ENCODE results near the gene MIDN.

MIDN gene

DNA sequence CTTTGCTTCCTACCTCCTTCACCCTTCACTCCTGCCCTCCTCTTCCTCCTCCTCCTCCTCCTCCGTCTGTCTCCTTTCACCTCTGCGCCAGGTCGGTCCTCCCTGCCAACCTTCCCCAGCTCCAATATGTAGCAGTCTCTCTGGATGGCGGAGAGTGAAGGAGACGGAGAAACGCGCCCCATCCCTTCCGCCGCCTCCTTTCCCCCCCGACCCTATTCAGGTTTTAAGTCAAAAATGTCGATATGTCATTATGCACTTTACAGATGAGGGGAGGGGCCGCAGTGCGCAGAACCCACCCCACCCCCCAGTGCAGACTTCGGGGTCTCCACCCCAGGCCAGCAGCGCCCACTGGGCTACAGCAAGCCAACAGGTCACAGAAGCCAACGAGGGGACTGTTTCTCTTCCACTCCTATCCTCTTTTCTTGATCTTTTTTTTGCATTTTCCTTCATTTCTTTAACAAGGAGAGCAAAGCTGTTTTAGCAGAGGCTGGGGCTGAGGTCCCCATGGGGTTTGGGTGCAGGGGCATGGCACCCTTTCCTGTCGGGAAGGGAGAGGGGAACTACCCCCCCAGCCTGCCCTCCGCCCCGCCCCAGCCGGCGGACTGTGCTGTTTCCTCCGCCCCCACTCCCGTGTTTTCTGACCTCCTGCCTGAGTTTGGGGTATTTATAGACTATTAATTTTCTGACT is 9.2 kb downstream of the MIDN start:
- in situ Hi-C loops (cut with MboI; ENCODE audit: low sequenced_read_pairs): no loop called here

DNA sequence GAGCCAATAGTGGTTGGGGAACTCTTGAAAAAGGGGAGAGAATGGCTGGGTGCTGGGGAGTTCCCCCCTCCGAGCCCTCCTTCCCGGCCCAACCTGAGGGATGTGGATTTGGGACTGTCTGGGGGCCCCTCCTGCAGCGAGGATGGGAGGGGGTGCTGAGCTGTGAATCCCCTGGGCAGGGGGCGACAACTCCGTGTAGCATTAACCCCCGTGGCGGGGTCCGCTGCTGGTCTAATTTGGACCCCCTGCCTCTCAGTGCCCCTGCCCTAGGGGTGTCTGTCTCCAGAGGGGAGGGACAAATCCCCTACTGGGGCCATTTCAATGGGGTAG is 9.7 kb downstream of the MIDN start:
- in situ Hi-C loops (cut with MboI; ENCODE audit: low sequenced_read_pairs): no loop called here

DNA sequence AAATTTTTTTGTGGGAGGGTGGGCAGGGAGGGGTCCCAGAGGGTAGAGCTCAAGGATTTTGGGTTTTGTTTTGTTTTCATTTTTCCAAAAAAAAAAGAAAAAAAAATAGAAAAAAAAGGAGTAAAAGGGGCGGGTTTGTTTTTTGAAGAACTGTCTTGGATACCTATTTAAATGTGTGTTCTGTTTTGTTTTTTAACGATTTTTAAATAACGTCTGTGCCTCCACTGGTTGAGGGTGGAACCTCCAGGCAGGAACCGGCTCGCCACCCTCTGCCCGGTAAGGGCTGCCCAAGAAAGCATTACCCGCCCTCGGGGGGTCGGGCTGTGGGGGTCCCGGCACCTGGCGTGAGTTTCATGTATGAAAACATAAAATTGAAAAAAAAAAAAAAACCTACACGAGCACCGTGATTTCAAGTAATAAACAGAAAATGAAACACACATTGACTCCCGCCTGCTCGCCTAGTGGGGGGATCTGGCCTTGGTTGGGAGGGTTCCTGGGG is 10.4 kb downstream of the MIDN start:
- in situ Hi-C loops (cut with MboI; ENCODE audit: low sequenced_read_pairs): no loop called here

DNA sequence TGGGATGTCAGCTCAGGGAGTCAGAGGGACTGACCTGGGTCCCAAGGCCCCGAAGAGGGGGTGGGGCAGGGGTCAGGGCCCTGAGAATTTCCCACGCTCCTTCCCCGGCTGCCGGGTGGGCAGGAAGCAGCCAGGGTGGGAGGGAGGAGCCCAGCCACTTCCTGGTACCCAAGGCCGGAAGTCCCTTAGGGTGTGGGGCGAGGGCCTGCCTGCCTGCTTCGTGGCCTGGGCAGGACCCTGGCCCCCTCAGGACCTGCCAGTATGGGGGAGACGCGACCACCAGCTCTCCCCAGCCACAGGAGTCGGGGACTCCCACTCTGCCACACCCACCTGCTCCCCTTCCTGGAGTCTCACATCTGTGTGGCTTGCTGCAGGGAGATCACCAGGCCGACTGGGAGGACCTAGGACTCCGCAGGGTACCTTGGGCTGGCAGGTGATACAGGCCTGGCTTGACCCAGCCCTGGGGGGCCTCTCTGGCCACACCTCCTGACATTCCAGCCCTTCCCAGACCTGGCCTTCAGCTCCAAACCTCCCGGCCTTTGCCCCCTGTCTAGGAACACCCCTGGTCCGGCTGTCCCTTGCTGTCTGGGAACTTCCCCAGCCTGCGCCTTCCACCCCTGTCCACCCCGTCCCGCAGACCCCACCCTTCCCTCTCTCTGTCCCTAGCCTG is 11.0 kb downstream of the MIDN start:
- in situ Hi-C loops (cut with MboI; ENCODE audit: low sequenced_read_pairs): no loop called here

DNA sequence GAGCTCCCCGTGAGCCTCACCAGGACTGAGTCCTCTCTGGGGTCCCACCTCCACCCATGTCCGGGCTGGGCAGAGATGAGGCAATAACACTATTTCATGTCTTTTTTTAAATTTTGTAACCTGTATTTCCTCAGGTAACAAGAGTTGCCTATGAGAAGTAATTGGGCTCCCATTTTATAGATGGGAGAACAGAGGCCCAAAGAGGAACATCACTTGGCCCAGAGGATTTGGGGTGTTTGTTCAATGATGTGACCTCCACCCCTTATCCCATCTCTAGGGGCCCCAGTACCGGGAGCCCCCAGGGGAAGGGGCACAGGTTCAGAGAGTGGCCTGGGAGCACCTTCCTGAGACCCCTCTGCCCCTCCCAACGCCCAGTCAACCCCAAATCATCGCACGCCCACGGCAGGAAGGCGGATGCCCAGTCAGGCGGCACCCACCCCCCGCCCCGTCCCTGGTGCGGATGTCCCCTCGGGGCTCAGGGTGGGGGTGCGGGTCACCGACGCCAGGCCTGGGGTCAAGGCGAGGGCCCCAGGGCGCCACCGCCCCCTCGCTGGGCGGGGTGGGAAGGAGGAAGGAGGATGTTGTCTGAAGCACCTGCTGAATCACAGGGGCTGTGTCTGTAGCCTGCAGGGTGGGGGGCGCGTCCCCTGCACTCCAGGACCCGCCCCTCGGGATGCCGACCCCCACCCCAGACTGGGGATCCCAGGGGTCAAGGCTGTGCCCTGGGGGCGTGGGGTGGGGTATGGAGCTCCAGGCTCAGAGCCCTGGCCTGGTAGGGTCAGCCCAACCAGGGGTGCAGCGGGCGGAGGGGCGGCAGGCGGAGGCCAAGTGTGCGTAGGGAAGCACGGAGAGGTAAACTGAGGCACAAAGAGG is 11.7 kb downstream of the MIDN start:
- in situ Hi-C loops (cut with MboI; ENCODE audit: low sequenced_read_pairs): no loop called here

DNA sequence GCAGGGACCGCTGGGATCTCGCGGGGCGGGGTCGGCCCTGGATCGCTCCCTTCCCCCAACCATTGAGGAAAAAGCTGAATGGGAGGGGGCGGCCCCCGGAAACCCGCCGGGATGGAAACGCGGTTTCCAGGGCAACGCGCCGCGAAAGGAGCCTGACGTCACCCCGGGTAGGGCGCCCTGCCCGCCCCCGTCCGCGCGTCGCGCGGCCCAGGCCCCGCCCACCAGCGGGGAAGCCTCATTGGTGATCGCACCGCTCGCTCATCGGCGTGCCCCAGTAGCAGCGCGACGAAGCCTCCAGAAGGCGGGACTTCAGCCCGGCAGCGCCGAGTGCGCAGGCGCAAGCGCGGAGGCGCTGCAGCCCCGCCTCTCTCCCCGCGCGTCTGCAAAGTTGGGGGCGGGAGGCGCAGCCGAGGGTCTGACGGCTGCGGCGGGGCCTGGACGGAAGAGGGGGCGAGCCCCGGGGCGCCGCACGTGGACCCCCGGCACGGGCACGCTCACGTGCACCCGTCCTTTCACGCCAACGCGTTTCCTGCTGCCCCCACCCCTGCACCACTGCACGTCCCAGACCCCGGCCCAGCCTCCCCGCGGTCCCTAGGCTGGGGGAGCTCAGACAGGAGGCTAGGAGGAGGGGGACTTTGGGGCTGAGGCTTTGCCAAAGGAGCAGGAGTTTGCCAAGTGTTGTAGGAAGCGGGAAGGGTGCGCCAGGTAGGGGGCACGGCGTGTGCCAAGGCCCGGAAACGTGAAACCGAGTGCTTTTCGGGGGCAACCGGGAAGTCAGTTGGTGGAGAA is 12.6 kb downstream of the MIDN start:
- in situ Hi-C loops (cut with MboI; ENCODE audit: low sequenced_read_pairs): no loop called here

DNA sequence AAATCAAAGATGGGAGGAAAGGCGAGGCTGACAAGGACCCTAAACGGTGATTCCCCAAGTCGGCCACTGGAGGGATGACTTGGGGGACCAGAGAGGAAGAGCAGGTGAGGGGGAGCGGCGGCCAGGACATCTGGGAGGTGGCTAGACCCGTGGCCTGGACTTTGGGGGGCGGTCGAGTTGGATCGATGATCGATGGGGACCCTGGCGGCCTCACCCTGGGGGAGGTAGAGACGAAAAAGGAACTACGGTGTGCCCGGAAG is 13.1 kb downstream of the MIDN start:
- in situ Hi-C loops (cut with MboI; ENCODE audit: low sequenced_read_pairs): no loop called here

DNA sequence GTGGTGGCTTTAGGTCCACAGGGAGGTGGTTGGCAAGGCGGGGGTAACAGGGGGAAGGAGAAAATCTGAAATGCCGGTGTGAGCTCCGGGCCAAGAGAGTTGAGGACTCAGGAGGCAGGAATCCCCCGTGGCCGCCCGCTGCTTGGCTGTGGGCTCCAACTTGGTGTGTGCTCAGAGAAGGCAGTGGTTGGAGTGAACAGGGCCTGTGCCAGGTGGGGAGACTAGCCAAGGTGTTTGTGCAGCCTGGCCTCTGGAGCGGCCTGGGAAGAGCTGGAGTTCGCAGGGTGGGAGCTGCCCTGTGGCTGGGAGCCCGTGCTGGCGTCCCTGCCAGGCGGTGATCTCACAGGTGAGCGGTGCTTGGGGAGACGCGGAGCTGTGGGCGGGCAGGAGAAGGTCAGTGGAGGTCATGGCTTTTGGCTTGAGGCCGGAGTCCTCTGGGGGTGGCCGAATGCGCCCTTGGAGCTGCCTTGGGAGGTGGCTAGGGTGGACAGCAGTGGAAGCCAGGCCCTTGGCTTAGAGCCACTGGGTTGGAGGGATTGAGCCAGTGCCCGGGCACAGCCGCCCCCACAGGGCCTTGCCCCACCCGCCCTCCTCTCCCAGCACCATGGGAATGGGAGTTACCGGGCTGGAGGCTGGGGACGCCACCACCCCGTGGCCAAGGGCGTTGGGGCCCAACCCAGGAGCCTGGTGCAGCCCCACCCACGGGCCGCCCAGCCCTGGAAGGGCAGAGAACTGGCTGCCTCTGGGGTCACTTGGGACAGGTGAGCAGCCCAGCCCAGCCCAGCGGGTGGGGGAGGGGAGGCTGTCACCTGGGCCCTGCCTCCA is 13.6 kb downstream of the MIDN start:
- in situ Hi-C loops (cut with MboI; ENCODE audit: low sequenced_read_pairs): no loop called here

DNA sequence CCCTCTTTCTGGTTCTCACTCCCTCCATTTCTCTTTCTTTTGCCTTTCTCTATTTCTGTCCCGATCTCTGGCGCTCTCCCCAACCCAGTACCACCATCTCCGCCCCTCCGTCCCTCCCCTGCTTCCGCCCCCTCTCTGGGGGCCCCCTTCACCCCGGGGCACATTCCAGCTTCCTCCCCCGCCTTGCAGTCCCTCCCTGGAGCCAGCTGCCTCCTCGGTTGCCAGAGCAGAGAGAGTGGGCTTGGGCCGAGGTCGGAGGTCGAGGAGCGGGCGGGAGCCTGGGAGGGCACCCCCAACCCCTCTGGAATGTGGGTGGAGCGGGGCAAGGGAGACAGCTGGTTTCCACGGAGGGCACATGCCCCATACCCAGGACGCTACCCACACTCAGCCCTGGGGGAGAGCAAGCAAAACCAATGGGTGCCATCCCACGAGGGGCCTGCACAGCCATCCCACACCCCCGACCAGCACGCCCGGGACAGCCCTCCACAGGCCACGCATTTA is 14.3 kb downstream of the MIDN start:
- in situ Hi-C loops (cut with MboI; ENCODE audit: low sequenced_read_pairs): no loop called here

DNA sequence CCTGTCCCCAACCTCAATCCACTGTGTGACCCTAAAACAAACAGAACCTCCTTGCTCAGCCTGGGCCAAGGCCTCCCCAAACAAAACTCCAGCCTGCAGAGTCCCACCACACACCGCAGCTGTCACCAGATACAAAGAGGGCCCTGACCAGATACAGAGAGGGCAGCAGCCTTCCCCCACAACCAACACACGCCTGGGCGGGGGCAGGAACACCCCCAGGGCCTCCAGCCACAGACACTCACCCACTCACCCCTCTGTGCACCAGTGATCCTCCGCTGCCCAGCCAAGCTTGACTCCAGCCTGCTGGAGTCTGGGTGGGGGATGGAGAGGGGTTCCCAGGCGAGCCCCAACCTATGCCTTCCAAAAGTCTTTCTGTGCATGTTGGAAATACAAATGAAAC is 14.8 kb downstream of the MIDN start:
- in situ Hi-C loops (cut with MboI; ENCODE audit: low sequenced_read_pairs): no loop called here

DNA sequence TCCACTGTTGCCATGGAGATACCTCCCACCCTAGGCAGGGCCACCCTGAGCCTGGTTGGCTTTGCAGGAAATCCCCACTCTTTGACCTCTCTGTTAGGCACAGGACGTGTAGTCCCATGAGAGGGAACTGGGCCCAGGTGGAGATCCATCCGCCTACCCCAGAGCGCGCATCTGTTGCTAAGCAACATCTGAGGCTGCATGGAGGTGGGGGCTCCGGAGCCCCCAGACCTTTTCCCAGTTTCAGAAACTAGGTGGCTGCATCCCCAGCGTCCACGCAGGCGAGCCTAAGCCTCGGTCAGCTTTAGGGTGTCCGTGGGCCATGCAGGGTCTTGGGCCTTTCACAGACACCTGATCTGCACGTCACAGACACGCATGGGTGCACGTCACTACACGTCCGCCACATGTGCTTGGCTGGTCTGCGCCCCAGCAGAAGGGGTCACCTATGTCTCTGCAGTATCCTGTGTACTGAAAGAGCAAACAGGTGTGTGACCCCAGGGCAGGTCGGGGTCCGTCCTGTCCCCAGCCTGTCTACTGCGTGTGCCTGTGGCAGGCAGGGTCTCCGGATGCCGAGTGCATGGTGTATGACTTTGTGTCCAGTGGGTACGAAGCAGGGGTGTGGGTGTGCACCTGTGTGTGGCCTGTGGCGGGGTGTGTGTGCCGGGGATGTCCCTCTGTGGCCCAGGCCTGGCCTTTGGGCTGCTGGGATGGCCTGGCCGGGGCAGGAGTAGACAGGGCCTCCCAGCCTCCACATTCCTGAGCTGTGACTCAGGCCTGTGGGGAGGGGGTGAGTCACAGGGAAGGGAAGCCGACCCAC is 16.6 kb downstream of the MIDN start:
- in situ Hi-C loops (cut with MboI; ENCODE audit: low sequenced_read_pairs): no loop called here

DNA sequence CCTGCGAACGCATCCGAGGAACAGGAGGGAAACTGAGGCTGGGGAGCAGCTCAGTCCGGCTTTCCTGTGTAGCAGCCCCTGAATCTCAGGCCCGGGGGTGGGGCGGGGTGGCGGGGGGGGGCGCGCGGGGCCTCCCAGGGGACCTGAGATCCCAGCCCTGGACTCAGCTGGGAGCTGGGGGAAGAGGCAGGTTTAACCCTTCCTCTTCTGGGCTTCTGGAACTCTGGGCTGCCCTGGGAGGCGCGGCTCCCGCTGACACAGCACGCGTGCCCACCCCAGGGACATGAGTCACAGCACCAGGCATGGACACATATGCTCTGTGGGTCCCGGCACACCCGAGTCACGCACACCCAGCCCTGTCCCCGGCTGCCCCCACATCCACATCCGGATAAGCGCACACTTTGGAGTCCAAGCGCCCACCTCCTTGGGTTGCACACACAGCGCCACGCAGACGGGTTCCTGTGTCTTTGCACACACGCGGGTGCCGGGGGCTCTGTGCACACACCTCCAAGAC is 17.3 kb downstream of the MIDN start:
- in situ Hi-C loops (cut with MboI; ENCODE audit: low sequenced_read_pairs): no loop called here

DNA sequence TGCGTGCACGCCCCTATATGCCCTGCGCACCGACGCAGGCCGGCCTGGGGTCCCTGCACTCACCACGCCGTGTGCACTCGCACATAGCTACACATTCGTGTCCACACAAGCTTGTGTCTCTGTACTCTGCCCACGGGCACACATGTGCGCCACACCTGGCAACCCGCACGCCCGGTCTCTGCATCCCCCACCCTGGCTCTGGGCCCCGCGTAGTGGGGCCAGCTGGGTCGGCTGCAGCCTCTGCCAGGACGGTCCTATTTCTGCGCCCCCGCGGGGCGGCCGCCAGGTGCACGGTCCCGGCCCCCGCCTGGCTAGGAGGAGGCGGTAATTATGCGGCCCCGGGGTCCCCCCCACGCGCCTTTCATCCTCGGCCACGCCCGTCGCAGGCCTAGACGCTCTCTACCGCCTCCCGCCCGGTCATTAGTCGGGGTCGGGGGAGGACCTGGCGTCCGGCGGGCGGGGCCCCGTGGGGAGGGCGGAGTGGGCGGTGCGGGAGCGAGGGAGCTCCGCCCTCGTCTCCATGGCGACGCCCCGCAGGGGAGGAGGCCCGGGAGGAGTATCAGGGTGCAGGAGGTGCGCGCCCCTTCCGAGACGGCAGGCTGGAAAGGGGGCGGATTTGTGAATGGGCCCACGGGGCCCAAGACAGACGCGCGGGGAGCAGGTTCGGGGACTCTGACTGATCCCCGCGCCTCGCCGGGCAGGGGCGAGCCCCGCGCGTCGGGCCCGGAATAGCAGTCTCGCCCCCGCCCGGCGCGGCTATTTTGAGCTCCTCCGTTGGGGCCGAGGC is 17.9 kb downstream of the MIDN start:
- in situ Hi-C loops (cut with MboI; ENCODE audit: low sequenced_read_pairs): no loop called here

DNA sequence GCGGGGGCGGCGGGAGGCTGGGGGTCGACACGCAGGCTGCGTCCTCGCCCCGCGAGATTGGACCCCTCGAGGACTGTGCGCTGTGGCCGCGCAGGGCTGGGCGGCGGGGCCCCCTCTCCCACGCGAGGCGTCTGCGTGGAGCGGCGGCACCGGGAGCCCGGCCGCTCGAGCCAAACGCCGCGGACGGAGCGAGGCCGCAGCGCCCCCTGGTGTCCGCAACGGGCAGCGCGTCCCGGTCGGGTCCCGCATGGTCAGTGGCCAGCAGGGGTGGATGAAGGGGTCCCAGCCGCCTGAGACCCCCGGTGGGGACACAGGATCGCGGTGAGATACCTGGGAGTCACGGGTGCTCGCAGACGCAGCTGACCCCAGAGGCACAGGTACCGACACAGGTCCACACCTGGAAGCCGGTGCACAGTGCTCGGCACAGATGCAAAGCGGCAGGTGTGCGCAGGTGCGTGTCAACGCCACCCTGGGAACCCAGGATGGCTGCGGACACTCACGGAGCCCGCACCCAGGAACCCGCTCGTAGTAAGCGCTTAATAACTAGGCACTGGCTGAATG is 18.6 kb downstream of the MIDN start:
- in situ Hi-C loops (cut with MboI; ENCODE audit: low sequenced_read_pairs): no loop called here

DNA sequence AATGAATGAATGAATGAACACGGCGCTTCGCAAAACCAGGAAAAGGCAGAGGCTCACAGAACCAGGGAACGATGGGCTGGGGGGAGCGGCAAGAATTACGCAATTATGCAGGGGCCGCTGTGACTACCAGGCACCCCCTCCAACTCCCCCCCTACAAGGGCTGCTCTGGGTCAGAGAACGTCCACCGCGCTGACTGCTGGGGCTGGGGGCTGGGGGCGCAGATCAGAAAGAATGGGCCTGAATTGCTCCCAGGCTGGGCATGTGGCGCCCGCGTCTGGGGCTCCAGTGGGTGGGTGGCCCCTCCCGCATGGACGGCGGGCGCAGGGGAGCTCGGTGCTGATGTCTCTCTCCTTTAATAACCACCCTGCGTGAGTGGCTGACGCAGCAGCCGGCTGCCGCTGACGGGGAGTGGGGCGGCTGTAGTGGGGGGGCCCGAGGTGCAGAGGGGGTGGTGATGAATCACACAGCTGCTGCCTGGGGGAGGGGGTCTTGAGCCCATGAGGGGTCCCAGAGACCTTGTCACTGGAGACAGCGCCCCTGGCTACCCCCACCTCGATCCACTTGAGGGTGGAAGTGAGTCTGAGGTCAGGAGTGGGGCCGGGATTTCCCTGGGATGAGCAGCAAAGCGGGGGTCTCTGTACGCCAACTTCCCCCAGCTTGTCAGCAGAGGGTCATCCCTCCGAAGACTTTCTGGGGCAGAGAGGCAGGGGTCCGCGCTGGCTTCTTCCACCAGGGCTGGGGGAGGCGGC is 19.3 kb downstream of the MIDN start:
- in situ Hi-C loops (cut with MboI; ENCODE audit: low sequenced_read_pairs): no loop called here

DNA sequence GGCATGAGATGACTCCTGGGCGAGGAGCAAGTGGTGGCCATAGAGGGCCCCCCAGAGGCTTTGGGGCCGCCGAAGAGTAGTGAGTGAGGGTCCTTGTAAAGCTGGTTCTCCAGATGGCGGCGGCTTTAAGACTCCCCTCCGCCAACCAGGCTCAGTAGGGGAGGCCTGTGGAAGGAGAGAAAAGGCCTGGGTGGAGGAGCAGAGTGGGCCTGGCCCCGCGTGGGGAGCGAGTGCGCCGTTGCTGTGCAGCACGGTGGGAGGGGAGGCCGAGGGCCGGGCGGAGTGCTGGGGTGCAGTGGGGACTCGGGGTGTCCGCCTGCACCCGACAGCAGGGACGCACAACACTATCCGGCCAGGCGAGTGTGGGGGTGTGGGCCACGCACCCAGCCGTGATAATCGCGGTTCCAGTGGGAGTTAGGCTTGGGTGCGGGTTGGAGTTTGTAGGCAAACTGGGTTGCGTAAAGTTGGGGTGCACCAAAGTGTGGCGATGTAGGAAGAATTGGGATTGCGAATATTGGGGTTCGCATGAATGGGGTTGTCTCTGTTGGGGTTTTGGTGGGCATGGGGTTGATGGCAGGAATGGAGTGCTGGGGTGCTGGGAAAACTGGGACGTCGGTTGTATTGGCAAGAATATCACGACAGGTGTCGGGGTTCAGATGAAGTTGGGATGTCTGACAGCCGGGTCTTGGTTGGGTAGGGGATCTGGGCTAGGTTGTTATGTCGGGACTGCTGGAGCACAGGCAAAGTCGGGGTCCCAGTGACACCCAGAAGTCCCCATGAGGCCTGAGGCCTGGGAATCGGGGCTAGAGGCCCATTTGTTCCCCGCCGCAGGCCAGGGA is 20.1 kb downstream of the MIDN start:
- in situ Hi-C loops (cut with MboI; ENCODE audit: low sequenced_read_pairs): no loop called here

DNA sequence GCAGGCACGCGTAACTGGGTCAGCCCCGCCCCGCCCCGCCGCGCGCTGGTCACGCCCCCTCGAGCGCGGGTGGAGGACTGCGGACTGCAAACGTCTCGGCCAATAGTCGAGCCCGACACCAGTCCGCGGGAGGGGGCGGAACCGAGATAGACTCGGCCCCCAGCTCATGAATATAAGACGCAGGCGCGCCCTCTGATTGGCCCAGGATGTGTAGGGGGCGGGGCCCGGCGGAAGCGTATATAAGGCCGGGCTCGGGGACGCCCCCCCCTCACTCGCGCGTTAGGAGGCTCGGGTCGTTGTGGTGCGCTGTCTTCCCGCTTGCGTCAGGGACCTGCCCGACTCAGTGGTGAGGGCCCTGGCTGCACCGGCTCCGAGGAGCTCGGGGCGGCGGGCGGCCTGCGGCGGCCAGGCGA is 20.7 kb downstream of the MIDN start, which contains the start of gene CIRBP:
TSS of gene CIRBP (plus strand) at position 268 of the 413 bp plus-strand sequence. CDS start 1,602 bp downstream, outside the sequence.
- in situ Hi-C loops (cut with MboI; ENCODE audit: low sequenced_read_pairs): no loop called here

Data from HL-60/S4 treated with retinoic acid at 250 ng/mL for 4 days and 3 days (cell line).